HG03139 (cell line): ENCODE data around the gene ANKRD13D.

Source experiments
- ATAC-seq: cut with Tn5 transposase; IDR thresholded peaks from one replicate; pipeline ENCODE4 v1.9.1; 2021; ENCODE audit not compliant: unreplicated experiment

ANKRD13D gene

GRCh38 chr11:67273260-67273990 lies 15.7 kb upstream of the ANKRD13D start:
- ATAC-seq = no peak

- ATAC-seq = no peak
Measured at GRCh38 chr11:67274768-67275605, 14.1 kb upstream of the ANKRD13D start.

GRCh38 chr11:67275606-67276409 lies 13.3 kb upstream of the ANKRD13D start:
- no peak for ATAC-seq

GRCh38 chr11:67276781-67277230 lies 12.3 kb upstream of the ANKRD13D start:
- peak; percentile 13 for ATAC-seq

GRCh38 chr11:67277231-67277961 lies 11.7 kb upstream of the ANKRD13D start:
- ATAC-seq = peak; percentile 62

GRCh38 chr11:67278135-67278938 lies 10.8 kb upstream of the ANKRD13D start:
- no peak for ATAC-seq

GRCh38 chr11:67278939-67279588 lies 10.0 kb upstream of the ANKRD13D start:
- no peak for ATAC-seq

GRCh38 chr11:67279589-67280340 lies 9.3 kb upstream of the ANKRD13D start:
- ATAC-seq = no peak

GRCh38 chr11:67280341-67280787 lies 8.7 kb upstream of the ANKRD13D start:
- no peak for ATAC-seq

GRCh38 chr11:67280788-67281551 lies 8.1 kb upstream of the ANKRD13D start:
- no peak for ATAC-seq

- ATAC-seq = no peak
Measured at GRCh38 chr11:67281552-67282150, 7.5 kb upstream of the ANKRD13D start.

GRCh38 chr11:67282155-67282875 lies 6.8 kb upstream of the ANKRD13D start:
- no peak for ATAC-seq

- ATAC-seq = no peak
Measured at GRCh38 chr11:67282876-67283371, 6.2 kb upstream of the ANKRD13D start.

- ATAC-seq = no peak
Measured at GRCh38 chr11:67283481-67283963, 5.6 kb upstream of the ANKRD13D start.

- ATAC-seq = no peak
Measured at GRCh38 chr11:67284811-67285540, 4.1 kb upstream of the ANKRD13D start.
